HepG2 (cell line): Measurements from ENCODE around the gene GK. TPM values are rescaled to one million over a fixed set of nuclear protein-coding genes. Genes with fewer than 3 reads are reported as not detected.

ENCODE experiments used
- ATAC-seq: fragments of 200-7000 bp; cut with Tn5 transposase; 3 replicates; pipeline ENCODE4 v1.9.1; 2020; ENCODE audit warnings: mild to moderate bottlenecking, moderate library complexity
- BruUV-seq: library from RNA; stranded (reverse); fragments of 400-500 nt; replicated peaks from 2 replicates; lab custom pipeline; 2021; lab: Mats Ljungman, UMichigan
- CTCF ChIA-PET: fragments of 300-600 bp; formaldehyde crosslinking; extraction: SDS; loops from one replicate; lab custom pipeline; 2021; ENCODE audit warnings: low total read pairs, inconsistent platforms, low intra/inter-chr PET ratio; lab: Yijun Ruan, JAX
- POLR2A ChIA-PET: fragments of 350-600 bp; sonication (Branson Sonifier 250); formaldehyde crosslinking; loops from one replicate; lab custom pipeline; 2020; ENCODE audit warnings: antibody characterized with exemption, inconsistent platforms; lab: Yijun Ruan, JAX
- DNase-seq: peaks from one replicate; pipeline ENCODE4 v3.0.0-alpha.2; 2015; ENCODE audit warnings: low spot score
- FAIRE-seq: peaks from 3 replicates; lab custom pipeline; 2011; peaks lifted over from hg19 to GRCh38; lab: Jason Lieb, UNC
- H2AFZ ChIP-seq: one replicate; pipeline ENCODE4 v1.6.1; 2011; ENCODE audit warnings: low read length, inconsistent platforms
- H3K27ac ChIP-seq: fragments of 300-600 bp; 3 replicates; pipeline ENCODE4 v1.8.0; 2011; ENCODE audit warnings: mixed run types, mild to moderate bottlenecking, mixed read lengths, low read length, inconsistent platforms; ENCODE audit not compliant: insufficient read depth; ENCODE audit errors: extremely low read length
- H3K27me3 ChIP-seq, 2 experiments: fragments of 200-600 bp in 1 of 2; 2 replicates in 1 of 2; 3 replicates in 1 of 2; pipeline versions ENCODE4 v1.6.0 to v1.8.0; 2011; ENCODE audit warnings: low read length in 2 of 2, mild to moderate bottlenecking in 2 of 2, moderate library complexity in 2 of 2, inconsistent platforms in 1 of 2; ENCODE audit not compliant: insufficient read depth in 2 of 2, control insufficient read depth in 1 of 2
- H3K36me3 ChIP-seq, 2 experiments: fragments of 200-600 bp in 1 of 2; replicated peaks in 1 of 2; 2 replicates in 1 of 2; 3 replicates in 1 of 2; pipeline versions ENCODE4 v1.5.1 to v1.8.0; 2011; ENCODE audit warnings: low read length in 2 of 2, inconsistent platforms in 1 of 2; ENCODE audit not compliant: insufficient read depth in 2 of 2, control insufficient read depth in 1 of 2
- H3K4me1 ChIP-seq: 2 replicates; pipeline ENCODE4 v1.5.1; 2012; ENCODE audit warnings: low read length, inconsistent platforms; ENCODE audit not compliant: insufficient read depth
- H3K4me2 ChIP-seq: 2 replicates; pipeline ENCODE4 v1.6.0; 2011; ENCODE audit warnings: low read depth, low read length, inconsistent platforms
- H3K4me3 ChIP-seq, 3 experiments: fragments of 200-600 bp in 1 of 3; sonication (generic), shearing (Covaris generic) in 1 of 3; replicated peaks in 1 of 3; 2 replicates each; pipeline ENCODE4 v1.5.1; 2011 to 2016; ENCODE audit warnings: low read length in 3 of 3, inconsistent platforms in 2 of 3, low read depth in 2 of 3, mild to moderate bottlenecking in 2 of 3, control low read depth in 1 of 3, mixed read lengths in 1 of 3; ENCODE audit not compliant: insufficient read depth in 1 of 3
- H3K79me2 ChIP-seq: one replicate; pipeline ENCODE4 v1.6.1; 2011; ENCODE audit warnings: low read length, inconsistent platforms; ENCODE audit not compliant: insufficient read depth
- H3K9ac ChIP-seq: 2 replicates; pipeline ENCODE4 v1.6.0; 2011; ENCODE audit warnings: mild to moderate bottlenecking, low read depth, low read length, inconsistent platforms; ENCODE audit not compliant: insufficient read depth
- H3K9me3 ChIP-seq: 2 replicates; pipeline ENCODE4 v1.5.1; 2012; ENCODE audit warnings: mild to moderate bottlenecking, low read length
- H4K20me1 ChIP-seq: 2 replicates; pipeline ENCODE4 v1.6.0; 2011; ENCODE audit warnings: inconsistent platforms, mild to moderate bottlenecking, low read length, moderate library complexity; ENCODE audit not compliant: insufficient read depth
- ARID5B ChIP-seq: IDR thresholded peaks from 2 replicates; pipeline ENCODE4 v1.4.0; 2020; ENCODE audit warnings: mild to moderate bottlenecking, missing genetic modification reagents
- CREB3 ChIP-seq: sonication (generic); formaldehyde crosslinking; IDR thresholded peaks from 2 replicates; pipeline ENCODE4 v1.5.0; 2020; ENCODE audit warnings: missing genetic modification reagents
- DRAP1 ChIP-seq: IDR thresholded peaks from 2 replicates; pipeline ENCODE4 v1.6.1; 2016; ENCODE audit warnings: missing genetic modification reagents, missing compliant biosample characterization
- EP300 ChIP-seq, 3 experiments: sonication (generic) in 1 of 3; formaldehyde crosslinking in 1 of 3; IDR thresholded peaks; 2 replicates each; pipeline versions ENCODE4 v1.5.1 to v1.6.1; 2011 to 2020; ENCODE audit warnings: low read depth in 2 of 3, low read length in 2 of 3, borderline replicate concordance in 1 of 3, improper control_type of control experiment in 1 of 3, mild to moderate bottlenecking in 1 of 3, missing genetic modification reagents in 1 of 3, moderate library complexity in 1 of 3
- FOXA1 ChIP-seq, 2 experiments: fragments of 450-650 bp in 1 of 2; sonication (generic) in 1 of 2; formaldehyde crosslinking in 1 of 2; IDR thresholded peaks; 2 replicates each; pipeline versions ENCODE4 v1.4.0 to v1.6.1; 2016 to 2020; ENCODE audit warnings: missing genetic modification reagents in 1 of 2
- FOXJ3 ChIP-seq: sonication (generic); formaldehyde crosslinking; IDR thresholded peaks from 2 replicates; pipeline ENCODE4 v1.4.0; 2020; ENCODE audit warnings: missing genetic modification reagents, mild to moderate bottlenecking, borderline replicate concordance
- NFIC ChIP-seq: IDR thresholded peaks from 2 replicates; pipeline ENCODE4 v1.6.1; 2012; ENCODE audit warnings: mild to moderate bottlenecking, low read length, inconsistent platforms
- PCBP1 ChIP-seq: fragments of 200-400 bp; formaldehyde crosslinking; IDR thresholded peaks from 2 replicates; pipeline ENCODE4 v1.6.1; 2017; ENCODE audit warnings: mild to moderate bottlenecking, low read depth, low read length, borderline replicate concordance
- PPARG ChIP-seq: conservative IDR thresholded peaks from 2 replicates; pipeline ENCODE4 v1.6.1; 2016; ENCODE audit warnings: missing biosample characterization, missing genetic modification reagents
- RARA ChIP-seq: IDR thresholded peaks from 2 replicates; pipeline ENCODE4 v1.6.1; 2016; ENCODE audit warnings: missing genetic modification reagents, missing compliant biosample characterization
- RXRB ChIP-seq: IDR thresholded peaks from 2 replicates; pipeline ENCODE4 v1.6.1; 2016; ENCODE audit warnings: borderline replicate concordance, missing genetic modification reagents, missing compliant biosample characterization
- SOX5 ChIP-seq: IDR thresholded peaks from 2 replicates; pipeline ENCODE4 v1.6.1; 2016; ENCODE audit warnings: borderline replicate concordance
- THAP11 ChIP-seq: IDR thresholded peaks from 2 replicates; pipeline ENCODE4 v1.6.1; 2016; ENCODE audit warnings: missing biosample characterization, missing genetic modification reagents
- THRA ChIP-seq: sonication (generic); formaldehyde crosslinking; IDR thresholded peaks from 2 replicates; pipeline ENCODE4 v1.4.0; 2020; ENCODE audit warnings: missing genetic modification reagents, borderline replicate concordance
- ZMYM2 ChIP-seq: sonication (generic); formaldehyde crosslinking; IDR thresholded peaks from 2 replicates; pipeline ENCODE4 v1.8.0; 2022; ENCODE audit warnings: mild to moderate bottlenecking, missing genetic modification reagents
- ZNF350 ChIP-seq: sonication (generic); formaldehyde crosslinking; IDR thresholded peaks from 2 replicates; pipeline ENCODE4 v1.4.0; 2020; ENCODE audit warnings: mild to moderate bottlenecking, low read depth, missing genetic modification reagents, borderline replicate concordance
- whole genome bisulfite sequencing: methylation state at CpG from one replicate; pipeline ENCODE4 v1.1.6; 2017; ENCODE audit warnings: low lambda C conversion rate; 5-methylcytosine and 5-hydroxymethylcytosine counted together
- in situ Hi-C: cut with HindIII; loops from 2 replicates; pipeline ENCODE4 v1.10.0; 2017; ENCODE audit warnings: low pct_unique_long_range_greater_than_20kb; ENCODE audit not compliant: extremely low pct_ligation_motif_present
- intact Hi-C: fragments of 100-400 bp; cut with micrococcal nuclease; formaldehyde crosslinking; loops from one replicate; pipeline ENCODE4 v1.10.0; 2022; ENCODE audit not compliant: unreplicated experiment
- polyA plus RNA-seq, 8 experiments: library from polyadenylated mRNA; depleted of rRNA in 3 of 8; stranded (reverse) in 7 of 8; unstranded in 1 of 8; fragments of >200 nt; fragmentation: Illumina TruSeq in 4 of 8; extraction: Trizol in 4 of 8; gene quantifications; 2 replicates each; pipeline versions ENCODE4 v1.2.1 to v1.2.3, GENCODE V29; 2011 to 2016; ENCODE audit warnings: low read depth in 4 of 8, missing spikeins in 1 of 8, mixed read lengths in 1 of 8; ENCODE audit not compliant: insufficient read depth in 1 of 8
- total RNA-seq, 5 experiments: library from RNA; depleted of rRNA; stranded (reverse); fragments of >200 nt; fragmentation: Illumina TruSeq; extraction: Trizol; gene quantifications; 2 replicates each; pipeline ENCODE4 v1.2.3, GENCODE V29; 2016; ENCODE audit warnings: low read depth in 1 of 5

GK gene
- total and polyA plus RNA-seq, 2 of the 13 experiments (the other 11 are each of a cell fraction or from before 2014, with no cell fraction given) = 64.2 to 265 TPM

GRCh38 chrX:30679369-30679768 is 26.1 kb downstream of the GK start:
- H3K27me3 ChIP-seq = no peaks in the 10 kb centered on the region
- peaks cover 73% of the 10 kb centered on the region for H3K4me1 ChIP-seq
- in situ Hi-C loops (no loop called here), intact Hi-C loops (no loop called here)
- 0 out of 2 replicates have a peak overlapping the region, but pooled peaks have one; percentile 42 for H3K4me2 ChIP-seq
- H3K9ac ChIP-seq = 0 out of 2 replicates have a peak overlapping the region, but pooled peaks have one; percentile 2
- DNase-seq (peak; percentile 79), ATAC-seq (peak; percentile 80), FAIRE-seq (peak; percentile 63)
- H3K9me3 ChIP-seq = no peaks in the 10 kb centered on the region
- H4K20me1 ChIP-seq = no peaks in the 10 kb centered on the region
- CTCF ChIA-PET = no interaction called here
- no peaks in the 10 kb centered on the region for H3K79me2 ChIP-seq
- POLR2A ChIA-PET = interaction anchor here (0.9 to 4.7 kb wide), 8 partner anchors 10 to 52 kb away, joined by 3 to 19 read pairs (median 6); partner anchors contain the start of gene GK
- no peak overlapping the region for H3K4me3 ChIP-seq
- peaks cover 3 to 17% of the 10 kb centered on the region in 2 experiments; a peak in 1 of 5 replicates for H3K36me3 ChIP-seq
- no TSS peak for BruUV-seq
- WGBS = 8% methylated on average over 6 of the region's 6 CpGs
- no peak overlapping the region for H2AFZ ChIP-seq
- peak overlapping the region; percentile 81 for H3K27ac ChIP-seq
- TF ChIP-seq RARA (CRISPR knock-in tag) = peak; percentile 52; the same call in 1 of the 2 replicates
- peak; percentile 26; the same call in 1 of the 2 replicates for TF ChIP-seq DRAP1
- peak in 1 of 2 experiments; percentile 80; a peak in 1 of 4 replicates for TF ChIP-seq EP300 (IDR thresholded peaks at IDR 0.05; ENCODE audit: low read depth in 2 of 2, low read length in 2 of 2)
- TF ChIP-seq EP300 (CRISPR knock-in tag; IDR thresholded peaks at IDR 0.05; ENCODE audit: borderline replicate concordance) = no peak
- no peak for TF ChIP-seq FOXA1 (IDR thresholded peaks at IDR 0.05)
- peak; percentile 50; the same call in 1 of the 2 replicates for TF ChIP-seq FOXA1 (CRISPR knock-in tag; IDR thresholded peaks at IDR 0.05)
- peak; percentile 20; the same call in 1 of the 2 replicates for TF ChIP-seq ZMYM2
- TF ChIP-seq PPARG (CRISPR knock-in tag) = peak; percentile 36; the same call in 1 of the 2 replicates
- TF ChIP-seq FOXJ3 (CRISPR knock-in tag) = peak; percentile 56; the same call in 1 of the 2 replicates
- TF ChIP-seq CREB3 = no peak
- TF ChIP-seq PCBP1 = no peak
- 0 out of 2 replicates have a peak, but pooled peaks have one; percentile 34 for TF ChIP-seq RXRB (CRISPR knock-in tag)
- TF ChIP-seq ZNF350 (CRISPR knock-in tag) = no peak
- TF ChIP-seq THAP11 (CRISPR knock-in tag) = peak; percentile 19; the same call in 1 of the 2 replicates
- peak; percentile 44; the same call in 1 of the 2 replicates for TF ChIP-seq THRA (CRISPR knock-in tag)
- TF ChIP-seq NFIC = peak; percentile 67; the same call in 1 of the 2 replicates
- peak; percentile 81; the same call in 1 of the 2 replicates for TF ChIP-seq SOX5 (CRISPR knock-in tag)
- peak; percentile 70 for TF ChIP-seq ARID5B (CRISPR knock-in tag)
